ENCODE data around the gene DISC1. TPM values are rescaled to one million over a fixed set of nuclear protein-coding genes. Genes with fewer than 3 reads are reported as not detected.

DISC1 gene
- total and polyA plus RNA-seq, 2 donors (not counting 1 experiment from before 2014, with no cell fraction given) = 2.0 to 4.3 TPM

DNA sequence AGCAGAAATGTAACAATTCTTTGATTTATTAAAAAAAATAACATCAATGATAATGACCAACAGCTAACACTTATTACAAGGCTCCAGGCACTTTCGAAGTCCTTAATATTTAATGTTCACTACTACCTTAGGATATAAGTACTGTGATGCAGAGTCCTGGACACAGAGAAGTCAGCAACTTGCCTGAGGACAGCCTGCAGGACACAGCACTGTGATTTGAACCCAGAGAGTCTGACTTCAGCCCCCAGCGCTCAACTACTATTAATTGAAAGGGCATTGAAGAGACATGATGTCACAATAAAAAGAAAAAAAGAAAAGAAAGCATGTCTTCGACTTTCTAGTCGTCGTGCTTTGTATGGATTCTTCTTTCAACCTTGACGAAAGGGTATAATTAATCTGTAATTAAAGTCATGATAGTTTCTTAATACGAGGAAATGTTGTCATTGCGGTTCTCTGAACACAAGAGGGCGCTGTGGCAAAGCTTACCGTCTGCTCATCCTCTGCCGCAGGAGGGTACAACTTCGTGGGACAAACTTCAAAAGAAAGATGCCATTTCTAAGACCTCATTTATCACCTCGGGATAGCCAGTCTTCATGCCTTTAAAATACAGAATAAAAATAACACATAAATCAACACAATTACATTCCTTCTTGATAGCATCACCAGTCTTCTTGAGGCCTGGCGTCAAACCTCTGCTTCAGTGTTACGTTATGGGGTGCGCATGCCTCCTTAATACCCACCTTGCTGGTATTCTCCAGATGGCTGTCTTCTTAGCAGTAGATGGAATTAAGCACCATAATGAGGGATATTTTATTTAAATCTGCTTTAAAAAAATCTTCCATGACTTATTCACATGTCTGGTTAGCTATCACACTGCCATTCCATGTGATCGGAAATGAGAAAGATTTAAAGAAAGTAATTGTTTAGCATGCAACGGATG lies 240.1 kb downstream of the DISC1 start:
- H3K4me3 ChIP-seq (replicated peaks in 1 of 4; ENCODE audit: control extremely low read depth in 1 of 4, insufficient read depth in 1 of 4, low read depth in 3 of 4, low read length in 4 of 4) = no peak overlapping the region
- H3K9ac ChIP-seq (ENCODE audit: insufficient read depth, low read length) = no peak overlapping the region
- DNase-seq (ENCODE audit: low read depth in 2 of 2) = peak; percentile 60 to 66
- H3K4me1 ChIP-seq (ENCODE audit: control insufficient read depth, extremely low read depth, insufficient read depth, low read length) = no peaks in the 10 kb centered on the region
- no peak overlapping the region for H3K4me2 ChIP-seq (ENCODE audit: extremely low read depth, insufficient read depth, low read length)
- H3K27ac ChIP-seq (ENCODE audit: insufficient read depth, low read length) = no peak overlapping the region
- H3K36me3 ChIP-seq (ENCODE audit: control insufficient read depth, insufficient read depth, low read length) = no peaks in the 10 kb centered on the region
- TF ChIP-seq, protein P1, sequence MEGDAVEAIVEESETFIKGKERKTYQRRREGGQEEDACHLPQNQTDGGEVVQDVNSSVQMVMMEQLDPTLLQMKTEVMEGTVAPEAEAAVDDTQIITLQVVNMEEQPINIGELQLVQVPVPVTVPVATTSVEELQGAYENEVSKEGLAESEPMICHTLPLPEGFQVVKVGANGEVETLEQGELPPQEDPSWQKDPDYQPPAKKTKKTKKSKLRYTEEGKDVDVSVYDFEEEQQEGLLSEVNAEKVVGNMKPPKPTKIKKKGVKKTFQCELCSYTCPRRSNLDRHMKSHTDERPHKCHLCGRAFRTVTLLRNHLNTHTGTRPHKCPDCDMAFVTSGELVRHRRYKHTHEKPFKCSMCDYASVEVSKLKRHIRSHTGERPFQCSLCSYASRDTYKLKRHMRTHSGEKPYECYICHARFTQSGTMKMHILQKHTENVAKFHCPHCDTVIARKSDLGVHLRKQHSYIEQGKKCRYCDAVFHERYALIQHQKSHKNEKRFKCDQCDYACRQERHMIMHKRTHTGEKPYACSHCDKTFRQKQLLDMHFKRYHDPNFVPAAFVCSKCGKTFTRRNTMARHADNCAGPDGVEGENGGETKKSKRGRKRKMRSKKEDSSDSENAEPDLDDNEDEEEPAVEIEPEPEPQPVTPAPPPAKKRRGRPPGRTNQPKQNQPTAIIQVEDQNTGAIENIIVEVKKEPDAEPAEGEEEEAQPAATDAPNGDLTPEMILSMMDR (conservative IDR thresholded peaks at IDR 0.05 in 1 of 2, IDR thresholded peaks at IDR 0.05 in 1 of 2; ENCODE audit: low read depth in 1 of 2, low read length in 2 of 2) = peak; percentile 79
- no peak for TF ChIP-seq EZH2 (IDR thresholded peaks at IDR 0.05; ENCODE audit: low read length, missing control alignments)
- H4K20me1 ChIP-seq (ENCODE audit: control insufficient read depth, extremely low read depth, insufficient read depth, low read length) = no peaks in the 10 kb centered on the region
- H3K9me3 ChIP-seq (ENCODE audit: control insufficient read depth, insufficient read depth, low read depth, low read length) = no peaks in the 10 kb centered on the region
- H3K27me3 ChIP-seq (ENCODE audit: control insufficient read depth, insufficient read depth, low read length) = no peaks in the 10 kb centered on the region
- no peaks in the 10 kb centered on the region for H3K79me2 ChIP-seq (ENCODE audit: control insufficient read depth, insufficient read depth, low read length)
- no peak overlapping the region for H2AFZ ChIP-seq (ENCODE audit: low read length)

DNA sequence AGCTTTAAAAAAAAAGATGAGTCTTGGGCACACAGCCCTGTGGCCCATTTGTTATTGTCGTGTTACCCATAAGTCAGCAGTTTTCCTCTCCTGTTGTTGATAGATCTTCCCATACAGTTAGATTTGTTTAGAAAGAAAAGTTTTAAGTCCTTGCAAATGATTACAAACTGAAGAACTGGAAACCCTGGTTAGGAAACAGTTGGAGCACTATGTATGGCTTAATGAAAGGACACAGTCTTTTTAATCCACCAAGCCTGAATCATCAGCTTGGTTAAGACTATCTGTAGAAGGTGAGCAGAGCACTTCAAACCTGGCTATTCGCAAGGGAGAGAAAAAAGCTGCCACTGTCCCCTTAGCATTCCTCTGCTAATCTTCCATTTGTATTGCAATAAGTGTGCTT lies 241.0 kb downstream of the DISC1 start:
- no peaks in the 10 kb centered on the region for H3K36me3 ChIP-seq (ENCODE audit: control insufficient read depth, insufficient read depth, low read length)
- H2AFZ ChIP-seq (ENCODE audit: low read length) = no peak overlapping the region
- no peaks in the 10 kb centered on the region for H3K9me3 ChIP-seq (ENCODE audit: control insufficient read depth, insufficient read depth, low read depth, low read length)
- H3K79me2 ChIP-seq (ENCODE audit: control insufficient read depth, insufficient read depth, low read length) = no peaks in the 10 kb centered on the region
- H3K4me2 ChIP-seq (ENCODE audit: extremely low read depth, insufficient read depth, low read length) = no peak overlapping the region
- H3K27me3 ChIP-seq (ENCODE audit: control insufficient read depth, insufficient read depth, low read length) = no peaks in the 10 kb centered on the region
- TF ChIP-seq EZH2 (IDR thresholded peaks at IDR 0.05; ENCODE audit: low read length, missing control alignments) = no peak
- TF ChIP-seq, protein P1 (conservative IDR thresholded peaks at IDR 0.05 in 1 of 2, IDR thresholded peaks at IDR 0.05 in 1 of 2; ENCODE audit: low read depth in 1 of 2, low read length in 2 of 2) = no peak
- no peak overlapping the region for H3K27ac ChIP-seq (ENCODE audit: insufficient read depth, low read length)
- DNase-seq (ENCODE audit: low read depth in 2 of 2) = peak; percentile 14 to 31
- no peaks in the 10 kb centered on the region for H4K20me1 ChIP-seq (ENCODE audit: control insufficient read depth, extremely low read depth, insufficient read depth, low read length)
- H3K9ac ChIP-seq (ENCODE audit: insufficient read depth, low read length) = no peak overlapping the region
- no peaks in the 10 kb centered on the region for H3K4me1 ChIP-seq (ENCODE audit: control insufficient read depth, extremely low read depth, insufficient read depth, low read length)
- no peak overlapping the region for H3K4me3 ChIP-seq (replicated peaks in 1 of 4; ENCODE audit: control extremely low read depth in 1 of 4, insufficient read depth in 1 of 4, low read depth in 3 of 4, low read length in 4 of 4)

DNA sequence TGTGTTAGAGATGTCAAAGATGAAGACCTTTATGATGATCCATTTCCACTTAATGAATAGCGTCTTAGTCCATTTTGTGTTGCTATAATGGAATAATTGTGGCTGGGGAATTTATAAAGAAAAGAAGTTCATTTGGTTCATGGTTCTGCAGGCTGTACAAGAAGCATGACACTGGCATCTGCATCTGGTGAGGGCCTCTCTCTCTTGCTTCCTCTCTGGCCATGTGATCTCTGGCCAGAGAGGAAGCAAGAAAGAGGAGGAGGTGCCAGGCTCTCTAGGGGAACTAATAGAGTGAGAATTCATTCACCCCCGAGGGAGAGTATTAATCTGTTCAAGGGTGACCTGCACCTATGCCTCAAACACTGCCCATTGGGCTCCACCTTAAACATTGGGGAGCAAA lies 242.8 kb downstream of the DISC1 start:
- H3K9ac ChIP-seq (ENCODE audit: insufficient read depth, low read length) = no peak overlapping the region
- no peaks in the 10 kb centered on the region for H3K4me1 ChIP-seq (ENCODE audit: control insufficient read depth, extremely low read depth, insufficient read depth, low read length)
- no peaks in the 10 kb centered on the region for H3K27me3 ChIP-seq (ENCODE audit: control insufficient read depth, insufficient read depth, low read length)
- TF ChIP-seq EZH2 (IDR thresholded peaks at IDR 0.05; ENCODE audit: low read length, missing control alignments) = no peak
- TF ChIP-seq, protein P1 (conservative IDR thresholded peaks at IDR 0.05 in 1 of 2, IDR thresholded peaks at IDR 0.05 in 1 of 2; ENCODE audit: low read depth in 1 of 2, low read length in 2 of 2) = no peak
- no peak overlapping the region for H3K27ac ChIP-seq (ENCODE audit: insufficient read depth, low read length)
- H3K79me2 ChIP-seq (ENCODE audit: control insufficient read depth, insufficient read depth, low read length) = no peaks in the 10 kb centered on the region
- H3K36me3 ChIP-seq (ENCODE audit: control insufficient read depth, insufficient read depth, low read length) = no peaks in the 10 kb centered on the region
- no peaks in the 10 kb centered on the region for H4K20me1 ChIP-seq (ENCODE audit: control insufficient read depth, extremely low read depth, insufficient read depth, low read length)
- no peak for DNase-seq (ENCODE audit: low read depth in 2 of 2)
- H3K4me3 ChIP-seq (replicated peaks in 1 of 4; ENCODE audit: control extremely low read depth in 1 of 4, insufficient read depth in 1 of 4, low read depth in 3 of 4, low read length in 4 of 4) = no peak overlapping the region
- no peak overlapping the region for H2AFZ ChIP-seq (ENCODE audit: low read length)
- H3K9me3 ChIP-seq (ENCODE audit: control insufficient read depth, insufficient read depth, low read depth, low read length) = no peaks in the 10 kb centered on the region
- H3K4me2 ChIP-seq (ENCODE audit: extremely low read depth, insufficient read depth, low read length) = no peak overlapping the region

Data from fibroblast of lung (primary cell).